ENCODE results near the gene FRMD5. TPM values are rescaled to one million over a fixed set of nuclear protein-coding genes. Genes with fewer than 3 reads are reported as not detected.

FRMD5 gene
- total RNA-seq, 1 experiment from 2014 or later, result 27.2 TPM

DNA sequence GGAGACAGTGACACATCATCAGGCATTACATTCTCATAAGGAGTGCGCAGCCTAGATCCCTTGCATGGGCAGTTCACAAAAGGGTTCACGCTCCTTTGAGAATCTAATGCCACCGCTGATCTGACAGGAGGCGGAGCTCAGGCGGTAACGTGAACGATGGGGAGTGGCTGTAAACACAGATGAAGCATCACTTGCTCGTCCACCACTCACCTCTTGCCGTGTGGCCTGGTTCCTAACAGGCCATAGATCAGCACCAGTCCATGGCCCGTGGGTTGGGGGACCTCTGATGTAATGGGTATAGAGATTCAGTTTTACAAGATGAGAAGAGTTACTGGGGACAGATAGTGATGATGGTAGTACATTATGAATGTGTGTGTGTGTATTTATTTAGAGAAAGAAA, 63.0 kb downstream of the FRMD5 start:
- Histone ChIP-seq H3K9me2 (ENCODE audit: insufficient read depth) (no peaks in the 10 kb centered on the region), H3K27me3 (ENCODE audit: insufficient read depth, low read length) (no peaks in the 10 kb centered on the region), H3K79me2 (ENCODE audit: insufficient read depth, low read length) (peaks cover 76% of the 10 kb centered on the region), H3K9me3 (ENCODE audit: control insufficient read depth in 1 of 2, insufficient read depth in 1 of 2, low read depth in 1 of 2, low read length in 2 of 2) (no peaks in the 10 kb centered on the region), H4K20me1 (ENCODE audit: insufficient read depth) (no peaks in the 10 kb centered on the region), H3K4me3 (replicated peaks in 1 of 2; ENCODE audit: low read depth in 1 of 2, low read length in 2 of 2) (no peak overlapping the region), H2AFZ (ENCODE audit: low read depth, low read length, poor library complexity, severe bottlenecking) (no peak overlapping the region), H3K36me3 (ENCODE audit: control insufficient read depth in 1 of 2, insufficient read depth in 2 of 2, low read length in 2 of 2) (no peaks in the 10 kb centered on the region), H3K4me1 (ENCODE audit: control insufficient read depth in 1 of 2, insufficient read depth in 2 of 2, low read length in 2 of 2) (peaks cover 4 to 13% of the 10 kb centered on the region in 2 experiments; a peak in 3 of 4 replicates), H3K9ac (ENCODE audit: low read length) (no peak overlapping the region), H3K4me2 (ENCODE audit: low read length) (no peak overlapping the region), H3K27ac (ENCODE audit: low read depth, low read length) (no peak overlapping the region)
- BruUV-seq (replicated peaks), result no TSS peak
- CTCF ChIA-PET, result no interaction called here
- POLR2A ChIA-PET, result no interaction called here
- RAD21 ChIA-PET (ENCODE audit: low non-redundant PET in 1 of 2, low total read pairs in 2 of 2, uncharacterized antibody in 2 of 2, unreplicated experiment in 2 of 2), result no interaction called here
- ATAC-seq (no peak), DNase-seq (ENCODE audit: low read depth, low spot score) (no peak)
- TF ChIP-seq, protein P1, sequence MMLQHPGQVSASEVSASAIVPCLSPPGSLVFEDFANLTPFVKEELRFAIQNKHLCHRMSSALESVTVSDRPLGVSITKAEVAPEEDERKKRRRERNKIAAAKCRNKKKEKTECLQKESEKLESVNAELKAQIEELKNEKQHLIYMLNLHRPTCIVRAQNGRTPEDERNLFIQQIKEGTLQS (IDR thresholded peaks at IDR 0.05), result no peak
- no peak for TF ChIP-seq ZNF274 (IDR thresholded peaks at IDR 0.05; ENCODE audit: low read depth, low read length)
- no peak for TF ChIP-seq ZBTB33 (IDR thresholded peaks at IDR 0.05; ENCODE audit: extremely low read depth, insufficient replicate concordance, low read length)
- TF ChIP-seq ZFX (IDR thresholded peaks at IDR 0.05), result no peak
- intact Hi-C loops (cut with micrococcal nuclease), result loop anchor here (5.0 kb wide), 1 partner anchor 230 kb away; no protein-coding TSS in a partner anchor

DNA sequence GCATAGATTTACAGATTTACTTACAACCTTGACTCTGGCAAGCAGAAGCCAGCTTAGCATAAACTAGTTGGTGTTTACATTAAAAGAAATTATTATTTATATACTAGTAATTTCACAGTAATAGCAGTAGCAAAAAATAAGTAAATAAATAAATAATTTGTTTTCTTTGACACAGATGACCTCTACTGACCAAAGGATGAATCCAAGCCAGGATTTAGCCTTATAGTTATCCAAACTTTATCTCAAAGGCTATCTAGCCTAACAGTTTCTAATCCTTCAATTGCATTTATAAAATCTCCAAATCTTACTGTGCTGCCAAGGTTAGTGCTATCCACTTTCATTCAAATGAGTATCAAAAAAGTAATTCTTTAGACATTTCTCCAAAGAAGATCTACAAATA, 64.3 kb downstream of the FRMD5 start:
- Histone ChIP-seq H3K4me2 (ENCODE audit: low read length) (no peak overlapping the region), H3K9me2 (ENCODE audit: insufficient read depth) (no peaks in the 10 kb centered on the region), H2AFZ (ENCODE audit: low read depth, low read length, poor library complexity, severe bottlenecking) (no peak overlapping the region), H3K9me3 (ENCODE audit: control insufficient read depth in 1 of 2, insufficient read depth in 1 of 2, low read depth in 1 of 2, low read length in 2 of 2) (no peaks in the 10 kb centered on the region), H3K27me3 (ENCODE audit: insufficient read depth, low read length) (no peaks in the 10 kb centered on the region), H3K4me1 (ENCODE audit: control insufficient read depth in 1 of 2, insufficient read depth in 2 of 2, low read length in 2 of 2) (peaks cover 4 to 11% of the 10 kb centered on the region in 2 experiments; a peak in 3 of 4 replicates), H3K79me2 (ENCODE audit: insufficient read depth, low read length) (peaks cover 76% of the 10 kb centered on the region), H3K4me3 (replicated peaks in 1 of 2; ENCODE audit: low read depth in 1 of 2, low read length in 2 of 2) (no peak overlapping the region), H3K27ac (ENCODE audit: low read depth, low read length) (no peak overlapping the region), H4K20me1 (ENCODE audit: insufficient read depth) (no peaks in the 10 kb centered on the region), H3K9ac (ENCODE audit: low read length) (no peak overlapping the region), H3K36me3 (ENCODE audit: control insufficient read depth in 1 of 2, insufficient read depth in 2 of 2, low read length in 2 of 2) (no peaks in the 10 kb centered on the region)
- no peak for DNase-seq (ENCODE audit: low read depth, low spot score)
- ChIA-PET POLR2A (no interaction called here), RAD21 (ENCODE audit: low non-redundant PET in 1 of 2, low total read pairs in 2 of 2, uncharacterized antibody in 2 of 2, unreplicated experiment in 2 of 2) (no interaction called here), CTCF (no interaction called here)
- TF ChIP-seq ELF1 (IDR thresholded peaks at IDR 0.05; ENCODE audit: borderline replicate concordance, low read depth) (no peak), RAD21 (IDR thresholded peaks at IDR 0.05; ENCODE audit: low read depth) (peak; percentile 47)
- TF ChIP-seq, protein P2, sequence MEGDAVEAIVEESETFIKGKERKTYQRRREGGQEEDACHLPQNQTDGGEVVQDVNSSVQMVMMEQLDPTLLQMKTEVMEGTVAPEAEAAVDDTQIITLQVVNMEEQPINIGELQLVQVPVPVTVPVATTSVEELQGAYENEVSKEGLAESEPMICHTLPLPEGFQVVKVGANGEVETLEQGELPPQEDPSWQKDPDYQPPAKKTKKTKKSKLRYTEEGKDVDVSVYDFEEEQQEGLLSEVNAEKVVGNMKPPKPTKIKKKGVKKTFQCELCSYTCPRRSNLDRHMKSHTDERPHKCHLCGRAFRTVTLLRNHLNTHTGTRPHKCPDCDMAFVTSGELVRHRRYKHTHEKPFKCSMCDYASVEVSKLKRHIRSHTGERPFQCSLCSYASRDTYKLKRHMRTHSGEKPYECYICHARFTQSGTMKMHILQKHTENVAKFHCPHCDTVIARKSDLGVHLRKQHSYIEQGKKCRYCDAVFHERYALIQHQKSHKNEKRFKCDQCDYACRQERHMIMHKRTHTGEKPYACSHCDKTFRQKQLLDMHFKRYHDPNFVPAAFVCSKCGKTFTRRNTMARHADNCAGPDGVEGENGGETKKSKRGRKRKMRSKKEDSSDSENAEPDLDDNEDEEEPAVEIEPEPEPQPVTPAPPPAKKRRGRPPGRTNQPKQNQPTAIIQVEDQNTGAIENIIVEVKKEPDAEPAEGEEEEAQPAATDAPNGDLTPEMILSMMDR (IDR thresholded peaks at IDR 0.05 in 2 of 3, conservative IDR thresholded peaks at IDR 0.05 in 1 of 3; ENCODE audit: borderline replicate concordance in 1 of 3, insufficient read depth in 1 of 3, low read depth in 2 of 3, low read length in 2 of 3), result peak in 2 of 3 experiments; percentile 12 to 16; a peak in 1 of 6 replicates
- ATAC-seq, result no peak
- BruUV-seq (replicated peaks), result no TSS peak
- intact Hi-C loops (cut with micrococcal nuclease), result loop anchor here (5.0 kb wide), 1 partner anchor 228 kb away; no protein-coding TSS in a partner anchor
